Stimulated activated CD4-positive, alpha-beta T cell treated with anti-CD3 and anti-CD28 coated beads, Interleukin-12 subunit alpha, Interleukin-12 subunit beta, amount 100 ng/mL, for 48 hours (primary cell): ENCODE results near the gene DLEC1.
"Not testable (repeated sequence)": the region's sequence is repeated elsewhere in the genome, so short reads cannot be mapped to it uniquely, and the experiment has no call there.

Experiments
- DNase-seq, 3 donors: peaks; one replicate each; pipeline ENCODE4 v3.0.0-alpha.2; 2020; ENCODE audit warnings: low read depth in 2 of 3, low spot score in 1 of 3

The DLEC1 gene

GRCh38 chr3:38082296-38082695 lies 43.3 kb downstream of the DLEC1 start:
- DNase-seq, result not testable (repeated sequence)

GRCh38 chr3:38083254-38083653 lies 44.2 kb downstream of the DLEC1 start:
- not testable (repeated sequence) for DNase-seq

DNA sequence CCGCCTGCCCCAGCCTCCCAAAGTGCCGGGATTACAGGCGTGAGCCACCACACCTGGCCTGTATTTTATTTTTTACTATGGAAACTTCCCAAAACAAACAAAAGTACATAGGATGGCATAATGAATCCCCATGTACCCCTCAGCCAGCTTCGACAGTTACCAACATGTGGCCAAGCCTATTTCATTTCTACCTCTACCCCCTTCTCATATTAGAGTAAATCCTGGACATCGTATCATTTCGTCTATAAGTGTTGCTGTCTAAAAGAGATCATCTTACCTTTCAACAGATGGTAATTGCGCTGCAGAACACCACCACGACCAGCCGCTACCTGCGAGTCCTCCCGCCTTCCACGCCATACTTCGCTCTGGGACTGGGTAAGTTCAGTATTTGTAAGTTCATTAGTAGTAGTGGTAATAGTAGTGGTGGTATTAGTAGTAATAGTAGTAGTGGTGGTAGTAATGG lies 44.9 kb downstream of the DLEC1 start:
- DNase-seq, result no peak

- no peak for DNase-seq
These were observed 45.6 kb downstream of the DLEC1 start for GRCh38 chr3:38084334-38085310.

- DNase-seq, result no peak
These were observed 46.4 kb downstream of the DLEC1 start for GRCh38 chr3:38085311-38085942.

GRCh38 chr3:38085943-38086324 lies 46.9 kb downstream of the DLEC1 start:
- no peak for DNase-seq

DNA sequence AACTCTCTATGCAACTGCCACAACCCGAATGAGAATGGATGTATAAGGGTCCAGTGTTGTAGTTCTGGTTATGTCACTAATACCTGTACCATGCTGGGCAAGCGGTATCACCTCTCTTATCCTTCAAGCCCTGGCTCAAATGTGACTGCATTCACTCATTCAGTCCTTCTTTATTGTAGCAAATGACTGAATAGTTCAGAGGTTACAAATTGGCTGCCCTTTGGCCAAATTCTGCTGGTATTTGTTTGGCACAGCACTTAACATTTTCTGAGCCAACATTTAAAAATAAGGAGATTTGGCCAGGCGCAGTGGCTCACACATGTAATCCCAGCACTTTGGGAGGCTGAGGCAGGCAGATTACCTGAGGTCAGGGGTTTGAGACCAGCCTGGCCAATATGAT lies 47.5 kb downstream of the DLEC1 start:
- no peak for DNase-seq

- not testable (repeated sequence) for DNase-seq
These were observed 48.3 kb downstream of the DLEC1 start for GRCh38 chr3:38087278-38087677.

GRCh38 chr3:38088126-38089078 lies 49.4 kb downstream of the DLEC1 start:
- no peak for DNase-seq

DNA sequence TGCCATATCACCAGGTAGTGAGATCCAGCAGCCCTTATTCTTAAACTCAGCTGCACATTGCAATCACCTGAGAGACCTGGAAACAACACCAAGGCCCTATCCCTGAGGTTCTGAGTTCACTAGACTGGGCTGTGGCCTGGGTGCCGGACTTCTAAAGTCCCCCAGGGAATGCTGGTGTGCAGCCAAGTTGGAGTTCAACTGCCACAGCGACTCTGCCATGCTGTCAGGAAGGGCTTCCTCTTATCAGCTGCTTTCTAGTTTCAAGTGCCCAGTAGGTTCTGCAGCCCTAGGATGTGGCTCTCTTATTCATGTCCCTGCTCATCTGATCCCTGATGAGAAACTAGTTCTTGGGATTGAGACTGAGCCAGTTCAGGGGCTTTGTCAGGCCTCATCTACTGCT lies 50.2 kb downstream of the DLEC1 start:
- DNase-seq, result no peak

- DNase-seq, result no peak
These were observed 51.4 kb downstream of the DLEC1 start for GRCh38 chr3:38090453-38090852.

GRCh38 chr3:38094999-38095398 lies 56.0 kb downstream of the DLEC1 start:
- no peak for DNase-seq

GRCh38 chr3:38095669-38096483 lies 56.9 kb downstream of the DLEC1 start:
- DNase-seq, result no peak

DNA sequence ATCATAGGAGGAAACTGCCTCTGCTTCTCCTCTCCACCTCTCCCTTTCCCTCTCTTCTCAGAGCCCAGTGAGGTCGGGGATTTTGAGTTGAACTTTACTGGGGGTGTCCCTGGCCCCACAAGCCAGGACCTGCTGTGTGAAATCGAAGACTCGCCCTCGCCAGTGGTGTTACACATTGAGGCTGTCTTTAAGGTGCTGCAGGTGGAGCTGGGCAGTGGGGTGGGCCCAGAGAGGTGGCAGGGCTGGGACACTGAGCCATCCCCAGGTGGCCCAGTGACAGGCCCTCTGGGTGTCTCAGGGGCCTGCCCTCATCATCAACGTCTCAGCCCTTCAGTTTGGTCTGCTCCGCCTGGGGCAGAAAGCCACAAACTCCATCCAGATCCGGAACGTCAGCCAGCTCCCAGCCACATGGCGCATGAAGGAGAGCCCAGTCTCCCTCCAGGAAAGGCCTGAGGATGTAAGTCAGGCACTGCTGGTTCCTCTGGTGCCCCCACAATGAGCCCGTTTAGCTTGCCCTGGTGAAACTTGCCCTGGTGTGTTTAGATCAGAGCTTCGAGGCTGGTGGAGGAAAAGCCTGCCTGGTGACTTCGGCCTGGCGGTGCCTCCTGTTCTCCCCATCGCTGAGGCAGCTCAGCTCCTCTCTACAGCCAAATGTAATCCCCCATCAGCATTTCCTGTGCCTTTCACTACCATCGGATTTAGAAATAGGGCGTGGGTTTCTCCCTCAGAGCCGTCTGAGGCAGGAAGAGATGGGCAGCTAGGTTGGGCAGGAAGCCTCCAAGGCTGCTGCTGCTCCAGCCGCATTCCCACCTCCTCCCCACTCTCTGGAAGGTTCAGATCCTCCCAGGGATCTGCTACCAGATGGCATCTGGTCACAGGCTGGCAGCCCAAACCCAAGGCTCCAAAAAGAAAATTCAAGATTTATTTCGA lies 58.7 kb downstream of the DLEC1 start:
- DNase-seq, result no peak

DNA sequence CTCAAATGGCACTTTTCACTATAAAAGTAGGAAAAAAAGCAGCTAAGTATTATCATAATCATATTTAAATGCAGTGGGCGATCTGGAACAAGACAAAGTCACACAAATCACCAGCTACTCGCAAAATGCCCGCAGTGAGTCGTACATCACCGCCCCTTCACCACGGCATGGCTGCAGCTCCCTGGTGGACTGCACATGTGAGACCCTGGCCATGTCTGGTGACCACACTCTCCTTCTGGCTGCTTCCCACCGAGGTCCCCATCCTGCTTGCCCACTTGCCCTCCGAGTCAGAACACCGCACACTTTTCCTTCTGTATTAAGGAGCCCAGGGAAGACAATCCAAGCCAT lies 59.3 kb downstream of the DLEC1 start:
- DNase-seq, result no peak

DNA sequence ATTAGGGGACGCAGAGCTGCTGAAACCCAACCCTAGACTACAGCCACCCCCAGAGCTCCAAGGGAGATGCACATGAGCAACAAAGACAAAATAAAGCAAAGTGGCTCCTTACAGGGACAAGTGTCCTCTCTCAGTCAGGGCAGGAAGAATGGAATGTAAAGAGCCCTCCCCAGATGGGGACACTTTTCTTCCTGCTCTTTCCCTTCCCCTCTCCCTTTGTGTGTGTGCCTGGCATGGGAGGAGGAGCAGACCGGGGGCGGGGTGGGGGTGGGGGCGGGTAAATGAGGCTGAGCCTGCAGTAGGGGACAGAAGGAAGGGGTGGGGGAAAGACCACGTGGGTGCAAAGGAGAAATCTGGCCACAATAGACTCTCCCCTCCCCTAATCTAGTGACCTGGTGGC lies 60.5 kb downstream of the DLEC1 start:
- no peak for DNase-seq

DNA sequence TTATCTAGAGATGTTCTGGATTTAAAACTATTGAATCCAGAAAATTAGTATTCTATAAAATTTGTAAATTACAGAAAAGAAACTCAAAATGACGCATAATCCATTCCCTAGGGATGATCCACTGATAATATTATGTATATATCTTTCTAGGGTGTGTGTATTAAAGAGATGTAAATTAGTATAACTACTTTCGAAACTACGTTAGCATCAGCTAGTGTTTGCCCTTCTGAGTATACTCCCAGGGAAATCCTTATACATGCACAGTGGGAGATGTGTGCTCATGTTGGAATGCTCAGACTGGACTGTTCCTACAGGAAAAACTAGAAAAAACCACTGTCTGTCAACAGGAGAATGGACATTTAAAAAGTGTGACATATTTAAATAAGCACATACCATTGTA lies 61.5 kb downstream of the DLEC1 start:
- DNase-seq, result no peak

DNA sequence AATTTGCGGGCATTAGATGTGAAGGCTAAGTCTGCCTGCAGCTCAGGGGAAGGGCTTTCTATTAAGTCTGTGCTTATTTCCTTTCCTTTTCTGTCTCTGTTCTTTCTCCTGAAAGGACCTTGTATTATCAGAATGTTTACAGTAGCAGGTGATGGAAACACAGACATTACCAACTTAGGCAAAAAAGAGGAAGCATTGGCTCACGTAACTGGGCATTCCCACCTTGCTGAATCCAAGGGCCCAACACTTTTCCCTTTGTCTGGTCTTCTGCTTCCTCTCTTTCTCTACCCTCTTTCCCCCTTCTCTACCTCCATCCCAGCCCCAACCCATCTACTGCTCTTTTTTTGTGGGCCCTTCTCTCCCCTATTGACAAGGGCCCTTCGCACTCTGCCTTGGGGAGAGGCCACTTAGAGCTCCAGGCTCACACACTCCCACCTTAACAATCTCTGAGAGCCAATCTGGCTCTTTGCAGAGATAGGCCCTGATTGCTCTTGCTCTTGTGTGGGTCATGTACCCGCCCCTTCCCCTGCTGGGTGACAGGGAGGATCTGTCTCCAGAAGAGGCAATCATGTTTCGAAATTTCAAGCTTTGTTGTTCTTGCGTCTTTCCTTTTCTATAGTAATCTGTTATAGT lies 62.9 kb downstream of the DLEC1 start:
- DNase-seq, result no peak

DNA sequence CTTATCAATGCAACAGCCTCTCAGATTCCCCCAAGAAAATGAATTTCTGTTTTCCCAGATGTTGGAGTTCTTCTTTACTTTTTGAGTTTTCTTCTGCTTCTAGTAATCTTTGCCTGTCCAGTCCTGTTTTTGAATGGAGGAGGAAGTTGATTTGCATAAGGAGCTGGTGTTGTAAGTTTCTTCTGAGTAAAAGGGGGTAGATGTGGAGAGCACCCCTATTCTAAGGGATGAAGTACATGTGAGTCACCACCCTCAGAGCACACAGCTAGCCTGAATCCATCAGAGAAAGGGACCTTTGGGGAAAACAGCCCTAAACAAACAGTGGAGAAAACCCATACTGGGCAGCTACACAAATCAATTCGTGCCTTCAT lies 63.4 kb downstream of the DLEC1 start:
- no peak for DNase-seq
